Bronchial epithelial cell (primary cell): ENCODE data around the gene STK26. TPM values are rescaled to one million over a fixed set of nuclear protein-coding genes. Genes with fewer than 3 reads are reported as not detected.
"Not testable (repeated sequence)": the region's sequence is repeated elsewhere in the genome, so short reads cannot be mapped to it uniquely, and the experiment has no call there.

ENCODE experiments used
- DNase-seq: peaks from one replicate; pipeline ENCODE4 v3.0.0-alpha.2; 2010; ENCODE audit warnings: low read depth
- FAIRE-seq: peaks from 2 replicates; lab custom pipeline; 2011; peaks lifted over from hg19 to GRCh38; lab: Jason Lieb, UNC
- H3K27me3 ChIP-seq: 2 replicates; pipeline ENCODE4 v1.5.1; 2011; ENCODE audit warnings: low read length; ENCODE audit not compliant: control insufficient read depth, insufficient read depth
- H3K36me3 ChIP-seq: 2 replicates; pipeline ENCODE4 v1.5.1; 2011; ENCODE audit warnings: low read length; ENCODE audit not compliant: control insufficient read depth, insufficient read depth
- H3K4me3 ChIP-seq: 2 replicates; pipeline ENCODE4 v1.5.1; 2011; ENCODE audit warnings: mild to moderate bottlenecking, low read depth, low read length, control low read depth
- total RNA-seq: library from RNA; depleted of rRNA; stranded (reverse); fragments of >200 nt; gene quantifications from 2 replicates; pipeline ENCODE4 v1.2.1, GENCODE V29; 2014
- TF ChIP-seq, protein P1 (sequence below): IDR thresholded peaks from 2 replicates; pipeline ENCODE4 v1.5.1; 2011; ENCODE audit warnings: mild to moderate bottlenecking, moderate library complexity, low read length, control low read depth, inconsistent platforms; ENCODE audit not compliant: insufficient read depth, severe bottlenecking

Gene STK26
- total RNA-seq, 1 donor from 2014 or later = 47.9 TPM

GRCh38 chrX:132090403-132091159 is 67.5 kb downstream of the STK26 start:
- H3K4me3 ChIP-seq = no peak overlapping the region
- FAIRE-seq = no peak
- no peak for DNase-seq
- no peaks in the 10 kb centered on the region for H3K27me3 ChIP-seq
- TF ChIP-seq, protein P1, sequence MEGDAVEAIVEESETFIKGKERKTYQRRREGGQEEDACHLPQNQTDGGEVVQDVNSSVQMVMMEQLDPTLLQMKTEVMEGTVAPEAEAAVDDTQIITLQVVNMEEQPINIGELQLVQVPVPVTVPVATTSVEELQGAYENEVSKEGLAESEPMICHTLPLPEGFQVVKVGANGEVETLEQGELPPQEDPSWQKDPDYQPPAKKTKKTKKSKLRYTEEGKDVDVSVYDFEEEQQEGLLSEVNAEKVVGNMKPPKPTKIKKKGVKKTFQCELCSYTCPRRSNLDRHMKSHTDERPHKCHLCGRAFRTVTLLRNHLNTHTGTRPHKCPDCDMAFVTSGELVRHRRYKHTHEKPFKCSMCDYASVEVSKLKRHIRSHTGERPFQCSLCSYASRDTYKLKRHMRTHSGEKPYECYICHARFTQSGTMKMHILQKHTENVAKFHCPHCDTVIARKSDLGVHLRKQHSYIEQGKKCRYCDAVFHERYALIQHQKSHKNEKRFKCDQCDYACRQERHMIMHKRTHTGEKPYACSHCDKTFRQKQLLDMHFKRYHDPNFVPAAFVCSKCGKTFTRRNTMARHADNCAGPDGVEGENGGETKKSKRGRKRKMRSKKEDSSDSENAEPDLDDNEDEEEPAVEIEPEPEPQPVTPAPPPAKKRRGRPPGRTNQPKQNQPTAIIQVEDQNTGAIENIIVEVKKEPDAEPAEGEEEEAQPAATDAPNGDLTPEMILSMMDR = no peak
- H3K36me3 ChIP-seq = no peaks in the 10 kb centered on the region

DNA sequence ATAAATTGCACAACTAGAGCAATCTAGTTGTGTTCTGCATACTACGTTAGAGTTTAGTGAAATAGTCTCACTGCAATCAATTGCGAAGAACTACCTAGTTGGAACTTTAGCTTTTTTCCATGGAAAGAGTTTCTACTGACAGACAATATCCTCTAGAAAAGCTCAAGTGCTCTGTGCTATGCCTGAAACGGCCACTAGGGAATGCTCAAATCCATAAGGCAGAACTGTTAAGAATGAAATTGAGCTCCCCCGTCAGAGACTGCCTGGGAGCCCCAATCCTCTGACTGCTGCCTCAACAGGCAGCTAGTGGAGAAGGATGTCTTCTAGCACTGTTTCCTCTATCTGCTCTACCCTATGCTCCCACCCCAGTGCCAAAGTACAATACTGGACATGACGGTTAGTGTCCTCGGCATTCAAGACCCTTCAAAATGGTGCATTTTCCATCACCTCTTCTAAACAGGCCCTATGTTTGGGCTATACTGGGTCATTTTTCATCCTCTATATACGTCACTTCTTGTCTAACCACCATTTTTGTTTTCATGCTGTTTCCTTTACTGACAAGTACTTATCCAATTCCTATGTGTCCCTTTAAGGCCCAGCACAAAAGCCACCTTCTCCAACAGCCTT is 69.5 kb downstream of the STK26 start:
- TF ChIP-seq, protein P1 = peak; percentile 69
- Histone ChIP-seq H3K27me3 (no peaks in the 10 kb centered on the region), H3K36me3 (no peaks in the 10 kb centered on the region), H3K4me3 (no peak overlapping the region)
- peak; percentile 58 for DNase-seq
- no peak for FAIRE-seq

DNA sequence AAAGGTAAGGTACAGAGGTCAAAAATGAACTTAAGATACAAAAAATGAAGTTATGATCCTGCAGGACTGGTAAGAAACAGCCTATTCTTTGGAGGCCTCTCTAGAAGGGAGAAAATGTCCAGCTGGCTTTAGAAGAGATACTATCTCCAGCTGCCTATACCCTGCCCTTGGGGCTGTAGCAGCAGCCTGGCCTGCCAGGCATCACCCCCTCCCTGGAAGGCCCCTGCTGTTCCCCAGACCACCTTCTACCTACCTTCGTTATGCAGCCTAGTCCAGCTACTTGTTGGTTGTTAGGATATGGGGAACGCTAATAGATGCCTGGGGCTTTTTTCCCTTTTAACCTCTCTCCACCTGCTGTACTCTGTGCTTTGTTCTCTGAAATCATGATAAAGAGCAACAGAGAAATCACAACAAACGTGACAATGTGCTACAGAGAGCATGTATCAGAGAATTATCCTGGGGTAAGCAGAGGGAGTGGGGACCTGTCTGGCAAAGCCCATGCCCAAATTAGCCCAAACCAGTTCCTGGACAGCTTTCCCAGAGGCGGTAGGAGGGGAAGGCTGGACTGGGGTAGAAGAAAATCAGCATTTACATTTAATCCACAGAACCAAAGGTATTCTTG is 70.2 kb downstream of the STK26 start:
- H3K4me3 ChIP-seq = no peak overlapping the region
- DNase-seq = no peak
- FAIRE-seq = no peak
- H3K36me3 ChIP-seq = no peaks in the 10 kb centered on the region
- TF ChIP-seq, protein P1 = no peak
- H3K27me3 ChIP-seq = no peaks in the 10 kb centered on the region

DNA sequence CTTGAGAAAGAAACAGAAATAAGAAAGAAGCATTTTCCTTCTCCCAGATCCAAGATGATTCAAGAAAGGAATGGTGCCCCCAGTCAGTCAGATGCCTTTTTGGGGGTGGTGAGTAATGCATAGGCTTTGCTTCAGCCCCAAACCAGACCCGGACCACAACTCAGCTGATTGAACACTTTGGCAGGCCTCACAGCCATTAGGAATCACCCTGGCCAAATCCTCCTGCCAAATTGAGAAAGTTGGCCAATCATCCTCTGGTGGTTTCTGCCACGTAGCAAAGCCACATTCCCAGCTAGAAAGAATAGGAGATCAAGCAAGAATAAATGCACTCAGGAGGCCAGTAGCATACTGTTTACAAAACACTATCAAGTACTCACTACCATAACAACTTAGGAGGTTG is 71.1 kb downstream of the STK26 start:
- no peak for DNase-seq
- H3K36me3 ChIP-seq = no peaks in the 10 kb centered on the region
- H3K4me3 ChIP-seq = no peak overlapping the region
- FAIRE-seq = no peak
- H3K27me3 ChIP-seq = no peaks in the 10 kb centered on the region
- TF ChIP-seq, protein P1 = no peak

- H3K4me3 ChIP-seq, FAIRE-seq, H3K27me3 ChIP-seq, DNase-seq, H3K36me3 ChIP-seq: not testable (repeated sequence)
Observed at GRCh38 chrX:132098704-132099103, 75.6 kb downstream of the STK26 start.

DNA sequence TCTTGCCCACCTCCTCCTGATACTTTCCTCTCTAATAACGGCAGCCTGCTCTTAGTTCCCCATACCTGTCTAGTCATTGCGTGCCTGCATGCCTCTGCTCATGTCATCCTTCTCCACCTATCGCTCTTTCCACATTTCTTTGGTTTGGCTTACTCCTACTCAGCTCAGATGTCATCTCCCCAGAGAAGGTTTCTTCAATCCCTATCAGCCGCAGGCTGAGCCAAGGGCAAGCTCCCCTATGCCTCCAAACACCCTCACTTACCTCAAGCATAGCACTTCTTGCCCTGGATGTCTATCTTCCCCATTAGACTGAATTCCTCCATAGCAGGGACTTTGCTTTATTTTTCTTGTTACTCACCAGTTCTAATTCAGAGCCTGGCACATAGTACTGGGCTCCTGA is 78.1 kb downstream of the STK26 start:
- TF ChIP-seq, protein P1 = no peak
- no peak overlapping the region for H3K4me3 ChIP-seq
- no peaks in the 10 kb centered on the region for H3K36me3 ChIP-seq
- DNase-seq (no peak), FAIRE-seq (no peak)
- no peaks in the 10 kb centered on the region for H3K27me3 ChIP-seq
